Endothelial cell of umbilical vein (primary cell): Measurements from ENCODE around the gene KIF5C. TPM values are rescaled to one million over a fixed set of nuclear protein-coding genes. Genes with fewer than 3 reads are reported as not detected.

ENCODE experiments used
- BruUV-seq: library from RNA; stranded (reverse); fragments of 400-500 nt; replicated peaks from 2 replicates; lab custom pipeline; 2021; lab: Mats Ljungman, UMichigan
- CTCF ChIA-PET: fragments of 300-600, 350-600 bp; sonication (Branson Sonifier 250); formaldehyde crosslinking; loops from one replicate; lab custom pipeline; 2021; ENCODE audit warnings: antibody characterized with exemption, inconsistent platforms; lab: Charles Lee
- POLR2A ChIA-PET: fragments of 300-600, 350-600 bp; sonication (Branson Sonifier 250); formaldehyde crosslinking; loops from one replicate; lab custom pipeline; 2021; ENCODE audit warnings: antibody characterized with exemption, inconsistent platforms; lab: Charles Lee
- DNase-seq: peaks from one replicate; pipeline ENCODE4 v3.0.0-alpha.2; 2011; ENCODE audit warnings: low read depth, low spot score
- FAIRE-seq: peaks from 2 replicates; lab custom pipeline; 2011; peaks lifted over from hg19 to GRCh38; lab: Jason Lieb, UNC
- H2AFZ ChIP-seq: 2 replicates; pipeline ENCODE4 v1.6.0; 2012; ENCODE audit warnings: low read depth, low read length, control low read depth, inconsistent platforms
- H3K27ac ChIP-seq: 2 replicates; pipeline ENCODE4 v1.5.1; 2011; ENCODE audit warnings: low read depth, mild to moderate bottlenecking, control low read depth, low read length, moderate library complexity; ENCODE audit not compliant: insufficient read depth
- H3K27me3 ChIP-seq, 2 experiments: 2 replicates each; pipeline versions ENCODE4 v1.6.0 to v1.6.1; 2011; ENCODE audit warnings: low read length in 2 of 2, mixed read lengths in 1 of 2; ENCODE audit not compliant: control insufficient read depth in 2 of 2, insufficient read depth in 2 of 2
- H3K36me3 ChIP-seq, 2 experiments: 2 replicates in 1 of 2; 3 replicates in 1 of 2; pipeline ENCODE4 v1.5.1; 2011; ENCODE audit warnings: low read length in 2 of 2, mild to moderate bottlenecking in 1 of 2, moderate library complexity in 1 of 2; ENCODE audit not compliant: control insufficient read depth in 2 of 2, insufficient read depth in 2 of 2; ENCODE audit errors: extremely low read depth in 1 of 2
- H3K4me1 ChIP-seq: 3 replicates; pipeline ENCODE4 v1.5.1; 2011; ENCODE audit warnings: mild to moderate bottlenecking, low read length; ENCODE audit not compliant: control insufficient read depth, insufficient read depth; ENCODE audit errors: extremely low read depth
- H3K4me2 ChIP-seq: 2 replicates; pipeline ENCODE4 v1.6.1; 2011; ENCODE audit warnings: low read length, control low read depth, mixed read lengths; ENCODE audit not compliant: insufficient read depth
- H3K4me3 ChIP-seq, 3 experiments: fragments of 200-600 bp in 1 of 3; sonication (generic), shearing (Covaris generic) in 1 of 3; replicated peaks in 1 of 3; 2 replicates each; pipeline ENCODE4 v1.5.1; 2011 to 2016; ENCODE audit warnings: control low read depth in 3 of 3, low read length in 3 of 3, mild to moderate bottlenecking in 2 of 3, inconsistent platforms in 1 of 3, low read depth in 1 of 3, moderate library complexity in 1 of 3; ENCODE audit not compliant: insufficient read depth in 1 of 3
- H3K79me2 ChIP-seq: 2 replicates; pipeline ENCODE4 v1.6.0; 2012; ENCODE audit warnings: low read length, inconsistent platforms; ENCODE audit not compliant: control insufficient read depth, insufficient read depth
- H3K9ac ChIP-seq: replicated peaks from 2 replicates; pipeline ENCODE3; 2011; ENCODE audit warnings: low read length, control low read depth; ENCODE audit not compliant: insufficient read depth; ENCODE audit errors: extremely low read depth
- H3K9me1 ChIP-seq: replicated peaks from 3 replicates; pipeline ENCODE4 v1.6.0; 2011; ENCODE audit warnings: mild to moderate bottlenecking, low read length; ENCODE audit not compliant: control insufficient read depth, insufficient read depth; ENCODE audit errors: extremely low read depth
- H3K9me3 ChIP-seq: replicated peaks from 2 replicates; pipeline ENCODE4 v1.5.1; 2012; ENCODE audit warnings: low read length, inconsistent platforms; ENCODE audit not compliant: control insufficient read depth, insufficient read depth
- H4K20me1 ChIP-seq: replicated peaks from 2 replicates; pipeline ENCODE3; 2011; ENCODE audit warnings: mild to moderate bottlenecking, low read length; ENCODE audit not compliant: control insufficient read depth, insufficient read depth; ENCODE audit errors: extremely low read depth
- CTCF ChIP-seq, 2 donors: IDR thresholded peaks; 1 replicate in 1 of 2; 2 replicates in 1 of 2; pipeline ENCODE4 v1.5.1; 2011; ENCODE audit warnings: low read length in 2 of 2, mild to moderate bottlenecking in 2 of 2, moderate library complexity in 2 of 2, control low read depth in 1 of 2, inconsistent platforms in 1 of 2, low read depth in 1 of 2; ENCODE audit not compliant: insufficient read depth in 1 of 2; ENCODE audit errors: extremely low read depth in 1 of 2
- EZH2 ChIP-seq: IDR thresholded peaks from 2 replicates; pipeline ENCODE4 v1.6.1; 2012; ENCODE audit warnings: borderline replicate concordance, low read depth, mild to moderate bottlenecking, moderate library complexity, low read length, inconsistent platforms; ENCODE audit not compliant: severe bottlenecking
- FOS ChIP-seq: IDR thresholded peaks from 2 replicates; pipeline ENCODE4 v1.6.1; 2011; ENCODE audit warnings: mild to moderate bottlenecking, low read length, moderate library complexity, borderline replicate concordance; ENCODE audit not compliant: insufficient read depth
- GATA2 ChIP-seq: IDR thresholded peaks from 2 replicates; pipeline ENCODE4 v1.7.0; 2011; ENCODE audit warnings: low read depth, mild to moderate bottlenecking, moderate library complexity, mixed read lengths, low read length; ENCODE audit not compliant: insufficient read length, insufficient read depth
- JUN ChIP-seq: IDR thresholded peaks from 2 replicates; pipeline ENCODE4 v1.6.1; 2011; ENCODE audit warnings: borderline replicate concordance, low read depth; ENCODE audit not compliant: insufficient read length, insufficient read depth
- MAX ChIP-seq: IDR thresholded peaks from 2 replicates; pipeline ENCODE4 v1.6.1; 2011; ENCODE audit not compliant: insufficient read depth, insufficient read length
- MYC ChIP-seq: IDR thresholded peaks from one replicate; pipeline ENCODE4 v1.6.1; 2011; ENCODE audit warnings: mild to moderate bottlenecking, low read depth, low read length
- POLR2A ChIP-seq: IDR thresholded peaks from 2 replicates; pipeline ENCODE4 v1.6.1; 2012; ENCODE audit warnings: low read depth, mild to moderate bottlenecking, control low read depth, low read length
- POLR2AphosphoS5 ChIP-seq: IDR thresholded peaks from 2 replicates; pipeline ENCODE4 v1.6.1; 2012; ENCODE audit warnings: low read depth, mild to moderate bottlenecking, control low read depth, low read length, moderate library complexity; ENCODE audit not compliant: insufficient read depth
- dilution Hi-C: fragments of 300-500 bp; cut with MboI; formaldehyde crosslinking; loops from one replicate; pipeline ENCODE4 v1.15.0; 2019; ENCODE audit warnings: low sequenced_read_pairs; ENCODE audit not compliant: extremely low pct_ligation_motif_present
- intact Hi-C: fragments of 100-400 bp; cut with micrococcal nuclease; formaldehyde crosslinking; loops from one replicate; pipeline ENCODE4 v1.10.0; 2022
- polyA plus RNA-seq, 4 experiments: library from polyadenylated mRNA; depleted of rRNA in 3 of 4; stranded (reverse) in 3 of 4; unstranded in 1 of 4; fragments of >200 nt; gene quantifications; 2 replicates each; pipeline versions ENCODE4 v1.2.1 to v1.2.3, GENCODE V29; 2011 to 2012; ENCODE audit warnings: missing spikeins in 1 of 4
- total RNA-seq: library from RNA; stranded (reverse); gene quantifications from 2 replicates; pipeline ENCODE4 v1.2.3, GENCODE V29; 2021

KIF5C gene
- total and polyA plus RNA-seq, 2 donors (not counting 3 experiments of a cell fraction or from before 2014, with no cell fraction given), result 0.01 to 0.55 TPM

DNA sequence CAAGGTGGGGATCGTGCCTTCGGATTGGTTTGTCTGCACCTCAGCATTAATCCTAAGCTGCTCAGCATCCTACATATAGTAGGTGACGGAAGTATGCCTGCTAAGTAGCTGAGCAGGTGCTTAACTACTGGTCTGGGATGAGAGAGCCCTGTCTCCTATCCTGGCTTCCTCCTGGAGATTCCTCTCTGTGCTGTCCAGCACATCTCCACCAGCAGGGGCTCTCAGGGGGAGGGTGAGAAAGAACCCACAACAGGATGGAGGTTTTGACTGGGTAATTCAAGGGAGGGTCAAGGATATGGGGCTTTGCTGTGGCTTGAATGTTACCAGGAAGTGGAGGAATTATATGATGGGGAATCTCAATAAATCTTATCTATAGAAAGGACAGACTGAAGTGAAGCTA is 45.4 kb upstream of the KIF5C start:
- no peaks in the 10 kb centered on the region for H3K27me3 ChIP-seq
- no peak for TF ChIP-seq POLR2A
- TF ChIP-seq POLR2AphosphoS5, result no peak
- TF ChIP-seq MAX, result no peak
- no peak for TF ChIP-seq GATA2
- TF ChIP-seq CTCF (IDR thresholded peaks at IDR 0.05; ENCODE audit: extremely low read depth in 1 of 2, insufficient read depth in 1 of 2, low read depth in 1 of 2, low read length in 2 of 2), result no peak
- TF ChIP-seq MYC, result no peak
- no peak for TF ChIP-seq JUN
- TF ChIP-seq EZH2, result no peak
- TF ChIP-seq FOS, result no peak
- no peaks in the 10 kb centered on the region for H3K36me3 ChIP-seq
- peaks cover 10% of the 10 kb centered on the region for H3K4me1 ChIP-seq
- H3K9ac ChIP-seq, result no peak overlapping the region
- no peaks in the 10 kb centered on the region for H3K9me3 ChIP-seq
- DNase-seq (no peak), FAIRE-seq (no peak)
- intact Hi-C loops, result no loop called here
- H2AFZ ChIP-seq, result no peak overlapping the region
- POLR2A ChIA-PET, result no interaction called here
- H3K9me1 ChIP-seq, result no peaks in the 10 kb centered on the region
- no peaks in the 10 kb centered on the region for H4K20me1 ChIP-seq
- no peak overlapping the region for H3K27ac ChIP-seq
- dilution Hi-C loops, result no loop called here
- no peak overlapping the region for H3K4me2 ChIP-seq
- no peak overlapping the region for H3K4me3 ChIP-seq
- CTCF ChIA-PET, result interaction anchor here (0.6 kb wide), 1 partner anchor 14 kb away, joined by 3 read pairs; no protein-coding TSS in a partner anchor
- no TSS peak for BruUV-seq
- no peaks in the 10 kb centered on the region for H3K79me2 ChIP-seq
